ES-I3 (cell line): ENCODE measurements around the gene ZEB1.
"Not testable (repeated sequence)": the region's sequence is repeated elsewhere in the genome, so short reads cannot be mapped to it uniquely, and the experiment has no call there.

ENCODE experiments used
- H3K36me3 ChIP-seq: 2 replicates; pipeline ENCODE4 v1.6.1; 2013; ENCODE audit warnings: mild to moderate bottlenecking, low read length, control low read depth, moderate library complexity; ENCODE audit not compliant: insufficient read depth
- H3K4me1 ChIP-seq: 2 replicates; pipeline ENCODE4 v1.6.1; 2013; ENCODE audit warnings: mild to moderate bottlenecking, control low read depth, low read length; ENCODE audit not compliant: insufficient read depth
- H3K9ac ChIP-seq: 2 replicates; pipeline ENCODE4 v1.6.1; 2013; ENCODE audit warnings: low read depth, mild to moderate bottlenecking, low read length, moderate library complexity
- H3K9me3 ChIP-seq: 2 replicates; pipeline ENCODE4 v1.6.1; 2013; ENCODE audit warnings: mild to moderate bottlenecking, low read length, moderate library complexity; ENCODE audit not compliant: control insufficient read depth, insufficient read depth

Gene ZEB1

GRCh38 chr10:31557854-31558253 is 238.8 kb downstream of the ZEB1 start:
- no peaks in the 10 kb centered on the region for H3K4me1 ChIP-seq
- H3K9ac ChIP-seq, result no peak overlapping the region
- no peaks in the 10 kb centered on the region; the same call in 1 of the 2 replicates for H3K9me3 ChIP-seq
- no peaks in the 10 kb centered on the region for H3K36me3 ChIP-seq

DNA sequence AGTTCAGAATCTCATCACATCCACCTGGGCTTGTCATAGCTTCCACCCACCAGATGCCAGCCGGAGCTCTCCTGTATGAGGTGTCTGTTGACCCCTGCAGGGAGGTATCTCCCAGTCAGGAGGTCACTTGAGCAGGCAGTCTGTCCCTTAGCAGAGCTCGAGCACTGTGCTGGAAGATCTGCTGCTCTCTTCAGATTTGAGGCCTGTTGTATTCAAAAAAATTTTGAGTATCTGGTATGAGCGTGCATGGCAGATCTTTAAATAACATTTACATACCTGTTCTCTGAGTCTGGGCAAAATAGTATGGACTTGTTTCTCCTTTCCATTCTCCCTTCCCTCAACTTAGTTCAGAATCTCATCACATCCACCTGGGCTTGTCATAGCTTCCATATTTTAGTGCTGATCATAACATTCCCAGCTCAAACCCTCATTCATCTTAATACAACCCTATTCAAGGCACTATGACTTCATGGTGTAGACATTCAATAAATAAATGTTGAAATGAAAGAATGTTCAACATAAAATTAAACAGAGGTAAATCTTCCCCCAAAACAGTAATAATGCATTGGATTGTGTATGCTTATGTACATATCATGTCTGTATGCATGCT is 249.3 kb downstream of the ZEB1 start:
- H3K4me1 ChIP-seq, H3K9me3 ChIP-seq, H3K36me3 ChIP-seq, H3K9ac ChIP-seq: not testable (repeated sequence)

- Histone ChIP-seq H3K9me3 (no peaks in the 10 kb centered on the region), H3K9ac (no peak overlapping the region), H3K36me3 (no peaks in the 10 kb centered on the region), H3K4me1 (no peaks in the 10 kb centered on the region)
These were observed 255.6 kb downstream of the ZEB1 start for GRCh38 chr10:31574577-31574976.

DNA sequence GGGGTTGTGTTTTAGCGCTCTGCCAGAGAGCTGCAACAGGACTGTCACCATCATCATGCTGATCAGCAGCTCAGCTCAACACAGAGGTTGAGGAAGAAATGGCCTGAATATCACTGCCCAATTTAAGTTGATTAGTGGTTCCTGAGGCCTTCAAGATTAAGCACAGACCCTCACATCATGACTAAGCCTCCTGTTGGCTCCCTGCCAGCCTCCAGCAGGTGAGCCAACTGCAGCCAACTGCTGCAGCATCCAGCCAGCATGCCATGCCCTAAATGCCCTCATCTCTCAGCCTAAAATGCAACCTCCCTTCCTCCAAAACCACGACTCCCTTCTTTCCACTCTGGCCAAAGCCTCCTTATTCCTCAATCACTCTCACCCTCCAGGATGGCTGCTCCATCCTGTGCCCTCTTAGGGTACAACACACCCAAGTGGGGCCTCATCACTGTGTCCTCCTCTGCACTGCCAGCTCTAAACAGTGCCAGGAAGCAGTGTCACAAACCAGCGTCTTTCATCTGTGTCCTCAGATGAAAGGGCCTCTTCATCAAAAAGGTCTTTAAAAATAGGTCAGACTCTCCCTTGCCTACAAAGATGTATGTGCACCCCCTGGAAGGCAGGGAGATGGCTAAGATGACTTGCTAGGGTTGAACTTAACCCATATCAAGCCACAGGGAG is 259.3 kb downstream of the ZEB1 start:
- Histone ChIP-seq H3K9ac (no peak overlapping the region), H3K9me3 (0 out of 2 replicates have a peak, but pooled peaks cover 3% of the 10 kb centered on the region), H3K36me3 (no peaks in the 10 kb centered on the region), H3K4me1 (peaks cover 8% of the 10 kb centered on the region; the same call in 1 of the 2 replicates)

DNA sequence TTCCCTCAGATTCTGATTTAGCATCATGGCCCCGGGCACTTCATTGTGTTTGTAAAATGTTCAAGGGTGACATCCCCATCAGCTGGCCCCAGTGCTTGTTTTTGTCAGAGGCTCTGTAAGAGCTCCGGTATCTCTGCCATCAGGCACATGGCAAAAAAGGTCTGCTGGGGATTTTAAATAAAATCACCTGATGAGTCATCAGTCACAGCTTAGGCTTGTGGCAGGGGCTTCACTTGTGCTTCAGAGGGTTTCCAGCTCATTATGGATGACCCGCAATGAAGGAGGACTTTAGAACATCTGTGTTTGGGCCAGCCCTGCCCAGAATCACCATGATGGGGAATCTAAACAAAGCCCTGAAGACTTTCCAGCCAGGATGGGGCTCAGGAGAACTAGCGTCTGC is 259.9 kb downstream of the ZEB1 start:
- Histone ChIP-seq H3K9me3 (0 out of 2 replicates have a peak, but pooled peaks cover 3% of the 10 kb centered on the region), H3K4me1 (peaks cover 13% of the 10 kb centered on the region; the same call in 1 of the 2 replicates), H3K36me3 (no peaks in the 10 kb centered on the region), H3K9ac (no peak overlapping the region)
